Measurements from ENCODE around the gene FGD6.
"Not testable (repeated sequence)": the region's sequence is repeated elsewhere in the genome, so short reads cannot be mapped to it uniquely, and the experiment has no call there.

Gene FGD6

GRCh38 chr12:95105540-95105939, 111.7 kb downstream of the FGD6 start:
- DNase-seq: no peak
- no peak for TF ChIP-seq CTCF (IDR thresholded peaks at IDR 0.05; ENCODE audit: low read depth, low read length)
- no peaks in the 10 kb centered on the region; the same call in 1 of the 2 replicates for H3K36me3 ChIP-seq
- no peaks in the 10 kb centered on the region for H3K27me3 ChIP-seq
- no peaks in the 10 kb centered on the region for H3K9me3 ChIP-seq
- no peak overlapping the region for H3K4me3 ChIP-seq (ENCODE audit: low read depth, low read length)
- H3K4me1 ChIP-seq: peaks cover under 1% of the 10 kb centered on the region; the same call in 1 of the 2 replicates

GRCh38 chr12:95104919-95105452, 112.3 kb downstream of the FGD6 start:
- no peak for DNase-seq
- Histone ChIP-seq H3K4me3 (ENCODE audit: low read depth, low read length) (no peak overlapping the region), H3K36me3 (no peaks in the 10 kb centered on the region; the same call in 1 of the 2 replicates), H3K9me3 (no peaks in the 10 kb centered on the region), H3K27me3 (no peaks in the 10 kb centered on the region), H3K4me1 (peaks cover 3% of the 10 kb centered on the region; the same call in 1 of the 2 replicates)
- no peak for TF ChIP-seq CTCF (IDR thresholded peaks at IDR 0.05; ENCODE audit: low read depth, low read length)

GRCh38 chr12:95102916-95103671, 114.2 kb downstream of the FGD6 start:
- DNase-seq: no peak
- H3K27me3 ChIP-seq: no peaks in the 10 kb centered on the region
- H3K4me1 ChIP-seq: peaks cover 3% of the 10 kb centered on the region; the same call in 1 of the 2 replicates
- no peaks in the 10 kb centered on the region for H3K9me3 ChIP-seq
- no peak for TF ChIP-seq CTCF (IDR thresholded peaks at IDR 0.05; ENCODE audit: low read depth, low read length)
- H3K4me3 ChIP-seq (ENCODE audit: low read depth, low read length): no peak overlapping the region
- H3K36me3 ChIP-seq: no peaks in the 10 kb centered on the region; the same call in 1 of the 2 replicates

GRCh38 chr12:95101957-95102356, 115.3 kb downstream of the FGD6 start:
- H3K36me3 ChIP-seq: not testable (repeated sequence)

GRCh38 chr12:95100264-95101190, 116.7 kb downstream of the FGD6 start:
- peak; percentile 43 for DNase-seq
- Histone ChIP-seq H3K9me3 (no peaks in the 10 kb centered on the region), H3K27me3 (no peaks in the 10 kb centered on the region), H3K4me1 (peaks cover 3% of the 10 kb centered on the region; the same call in 1 of the 2 replicates), H3K4me3 (ENCODE audit: low read depth, low read length) (no peak overlapping the region), H3K36me3 (no peaks in the 10 kb centered on the region)
- no peak for TF ChIP-seq CTCF (IDR thresholded peaks at IDR 0.05; ENCODE audit: low read depth, low read length)

More at GRCh38 chr12:95101957-95102356, 115.3 kb downstream of the FGD6 start:
- DNase-seq; H3K4me3 ChIP-seq (ENCODE audit: low read depth, low read length); H3K27me3 ChIP-seq; H3K9me3 ChIP-seq; H3K4me1 ChIP-seq: not testable (repeated sequence)

- Histone ChIP-seq H3K36me3 (no peaks in the 10 kb centered on the region), H3K9me3 (no peaks in the 10 kb centered on the region), H3K4me3 (ENCODE audit: low read depth, low read length) (no peak overlapping the region), H3K27me3 (no peaks in the 10 kb centered on the region), H3K4me1 (peaks cover 3% of the 10 kb centered on the region; the same call in 1 of the 2 replicates)
- DNase-seq: no peak
- TF ChIP-seq CTCF (IDR thresholded peaks at IDR 0.05; ENCODE audit: low read depth, low read length): no peak
Measured at GRCh38 chr12:95099270-95099790, 117.9 kb downstream of the FGD6 start.

Data from BE2C (cell line).